BJ (cell line): ENCODE data around the gene DOCK1. TPM values are rescaled to one million over a fixed set of nuclear protein-coding genes. Genes with fewer than 3 reads are reported as not detected.

Source experiments
- CTCF ChIA-PET: fragments of 350-600 bp; formaldehyde crosslinking; extraction: SDS; loops from one replicate; lab custom pipeline; 2021; ENCODE audit warnings: antibody characterized with exemption, inconsistent platforms; lab: Yijun Ruan, JAX
- POLR2A ChIA-PET: fragments of 300-600 bp; sonication (Branson Sonifier 250); formaldehyde crosslinking; extraction: SDS; loops from one replicate; lab custom pipeline; 2021; ENCODE audit warnings: antibody characterized with exemption; lab: Charles Lee
- DNase-seq: peaks from one replicate; pipeline ENCODE4 v3.0.0-alpha.2; 2011; ENCODE audit warnings: low read depth
- H3K27me3 ChIP-seq: 2 replicates; pipeline ENCODE4 v1.6.0; 2011; ENCODE audit warnings: low read length; ENCODE audit not compliant: control insufficient read depth, insufficient read depth
- H3K36me3 ChIP-seq: 2 replicates; pipeline ENCODE4 v1.5.1; 2011; ENCODE audit warnings: low read length; ENCODE audit not compliant: control insufficient read depth, insufficient read depth
- H3K4me3 ChIP-seq: 2 replicates; pipeline ENCODE4 v1.5.1; 2011; ENCODE audit warnings: low read depth, mild to moderate bottlenecking, control low read depth, low read length
- CTCF ChIP-seq: IDR thresholded peaks from 2 replicates; pipeline ENCODE4 v1.5.1; 2011; ENCODE audit warnings: low read depth, mild to moderate bottlenecking, control low read depth, inconsistent platforms, low read length, moderate library complexity; ENCODE audit not compliant: insufficient read depth
- polyA plus RNA-seq: library from polyadenylated mRNA; depleted of rRNA; stranded (reverse); fragments of >200 nt; gene quantifications from 2 replicates; pipeline ENCODE4 v1.2.3, GENCODE V29; 2011

Gene DOCK1
- polyA plus RNA-seq, 1 experiment = 20.0 TPM

GRCh38 chr10:127081851-127082345 is 176.7 kb downstream of the DOCK1 start:
- no peaks in the 10 kb centered on the region for H3K27me3 ChIP-seq
- H3K36me3 ChIP-seq = peaks cover 5% of the 10 kb centered on the region
- no peak for DNase-seq
- H3K4me3 ChIP-seq = no peak overlapping the region
- ChIA-PET POLR2A (no interaction called here), CTCF (no interaction called here)
- TF ChIP-seq CTCF = no peak

GRCh38 chr10:127082651-127083050 is 177.4 kb downstream of the DOCK1 start:
- ChIA-PET CTCF (no interaction called here), POLR2A (no interaction called here)
- H3K27me3 ChIP-seq = no peaks in the 10 kb centered on the region
- no peak for DNase-seq
- H3K36me3 ChIP-seq = peaks cover 5% of the 10 kb centered on the region
- TF ChIP-seq CTCF = no peak
- no peak overlapping the region for H3K4me3 ChIP-seq

DNA sequence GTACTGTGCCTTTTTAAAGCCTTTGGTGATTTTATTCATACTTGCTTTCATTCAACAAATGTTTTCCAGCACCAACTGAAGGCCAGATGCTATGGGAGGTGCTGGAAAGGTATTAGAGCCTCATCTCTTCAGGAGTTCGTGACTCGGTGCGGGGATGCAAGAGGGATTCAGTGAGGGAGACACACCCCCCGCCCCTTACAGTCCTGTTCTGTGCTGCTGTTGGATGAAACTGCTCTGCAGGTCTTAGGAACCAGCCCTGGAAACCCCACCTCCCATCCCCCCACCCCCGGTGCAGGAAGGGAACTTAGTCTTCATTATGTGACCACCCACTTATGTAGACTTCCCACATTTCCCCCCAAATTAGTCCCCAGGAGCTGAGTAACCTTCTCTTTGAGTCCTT is 180.7 kb downstream of the DOCK1 start:
- H3K27me3 ChIP-seq = no peaks in the 10 kb centered on the region
- ChIA-PET POLR2A (no interaction called here), CTCF (interaction anchor here (0.7 kb wide), 1 partner anchor 768 kb away, joined by 4 read pairs; no protein-coding TSS in a partner anchor)
- no peak for DNase-seq
- peaks cover 5% of the 10 kb centered on the region for H3K36me3 ChIP-seq
- no peak for TF ChIP-seq CTCF
- H3K4me3 ChIP-seq = no peak overlapping the region

DNA sequence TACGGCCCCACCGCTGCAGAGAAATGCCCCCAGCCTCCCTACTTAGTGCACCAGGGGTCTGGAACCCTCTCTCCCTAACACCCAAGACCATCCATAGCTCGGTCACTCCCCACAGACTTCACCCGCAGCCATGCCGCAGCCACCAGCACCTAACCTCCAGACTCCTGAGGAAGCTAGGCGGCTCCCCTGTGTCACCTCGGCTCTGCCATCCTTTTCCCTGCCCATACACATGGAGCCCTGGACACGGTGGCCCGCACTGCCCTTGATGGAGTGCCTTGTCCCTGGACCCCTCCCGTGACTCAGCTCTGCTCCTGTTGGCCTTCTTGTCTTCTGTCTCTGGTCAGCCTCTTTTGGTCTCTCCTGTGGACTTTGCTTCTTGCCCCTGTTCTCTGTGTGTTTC is 183.7 kb downstream of the DOCK1 start:
- peaks cover 5% of the 10 kb centered on the region for H3K36me3 ChIP-seq
- no peak for TF ChIP-seq CTCF
- CTCF ChIA-PET = no interaction called here
- no peak for DNase-seq
- POLR2A ChIA-PET = no interaction called here
- H3K4me3 ChIP-seq = no peak overlapping the region
- no peaks in the 10 kb centered on the region for H3K27me3 ChIP-seq

GRCh38 chr10:127089446-127089845 is 184.2 kb downstream of the DOCK1 start:
- H3K27me3 ChIP-seq = no peaks in the 10 kb centered on the region
- no peak for DNase-seq
- TF ChIP-seq CTCF = no peak
- POLR2A ChIA-PET = no interaction called here
- H3K4me3 ChIP-seq = no peak overlapping the region
- peaks cover 7% of the 10 kb centered on the region for H3K36me3 ChIP-seq
- CTCF ChIA-PET = no interaction called here
